GM03348 (cell line): Measurements from ENCODE around the gene FANCC.

Source experiments
- DNase-seq: peaks from one replicate; pipeline ENCODE4 v3.0.0; 2012; ENCODE audit warnings: low spot score

Gene FANCC

DNA sequence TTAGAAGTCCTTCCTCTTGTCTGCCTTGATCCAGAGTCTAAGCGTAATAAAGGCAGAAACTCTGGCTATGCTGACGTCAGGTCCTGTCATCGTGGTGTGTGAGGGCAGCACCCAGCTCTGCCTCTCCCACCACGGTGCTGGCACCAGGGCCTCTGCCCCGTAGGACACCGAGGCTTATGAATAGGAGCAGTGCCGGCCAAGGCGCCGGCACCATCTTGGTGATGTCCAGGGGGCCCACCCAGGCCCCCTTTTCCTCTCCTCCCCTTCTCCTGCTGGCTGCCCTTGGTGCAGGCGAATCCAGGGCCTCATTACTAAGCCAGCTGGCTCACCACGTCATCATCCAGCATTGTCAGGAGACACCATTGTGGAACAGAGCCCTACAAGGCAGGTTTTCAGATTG is 252.3 kb downstream of the FANCC start:
- no peak for DNase-seq

DNA sequence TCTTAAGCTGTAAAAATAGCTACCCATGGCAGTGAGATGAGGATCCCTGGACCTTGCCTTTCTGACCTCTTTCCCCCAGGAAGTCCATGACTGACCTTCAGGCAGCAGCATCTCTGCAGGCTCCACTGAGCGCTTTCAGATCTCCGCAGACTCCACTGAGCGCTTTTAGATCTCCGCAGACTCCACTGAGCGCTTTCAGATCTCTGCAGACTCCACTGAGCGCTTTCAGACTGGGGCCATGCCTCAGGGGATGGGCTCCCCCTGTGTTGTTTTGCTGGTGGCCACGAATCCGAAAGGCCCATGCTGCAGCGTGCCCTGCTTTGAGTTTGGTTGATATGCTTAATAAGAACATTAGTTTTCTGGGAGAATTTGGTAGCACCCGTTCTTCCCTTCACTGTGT is 254.2 kb downstream of the FANCC start:
- no peak for DNase-seq

- DNase-seq, result no peak
These were observed 254.9 kb downstream of the FANCC start for GRCh38 chr9:95062596-95063065.

GRCh38 chr9:95061916-95062595 is 255.5 kb downstream of the FANCC start:
- no peak for DNase-seq

DNA sequence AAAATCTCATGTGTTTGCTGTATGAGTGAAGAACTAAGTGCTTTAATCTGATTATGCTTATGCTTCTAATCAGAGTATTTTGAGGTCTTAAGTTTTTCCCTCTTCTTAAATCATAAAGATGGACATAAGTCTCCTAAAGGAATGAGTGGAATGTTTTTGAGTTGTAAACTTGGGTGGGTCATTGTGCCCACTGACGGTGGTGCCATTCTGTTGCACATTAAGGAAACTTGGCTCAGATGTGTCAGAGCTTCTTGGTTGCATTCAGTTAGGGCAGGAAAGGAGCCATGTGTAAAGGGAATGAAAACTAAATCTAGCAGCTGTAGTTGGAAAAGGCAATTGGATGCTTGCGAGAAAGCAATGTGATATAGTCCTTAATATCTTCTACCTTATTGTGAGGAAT is 256.6 kb downstream of the FANCC start:
- DNase-seq, result no peak

DNA sequence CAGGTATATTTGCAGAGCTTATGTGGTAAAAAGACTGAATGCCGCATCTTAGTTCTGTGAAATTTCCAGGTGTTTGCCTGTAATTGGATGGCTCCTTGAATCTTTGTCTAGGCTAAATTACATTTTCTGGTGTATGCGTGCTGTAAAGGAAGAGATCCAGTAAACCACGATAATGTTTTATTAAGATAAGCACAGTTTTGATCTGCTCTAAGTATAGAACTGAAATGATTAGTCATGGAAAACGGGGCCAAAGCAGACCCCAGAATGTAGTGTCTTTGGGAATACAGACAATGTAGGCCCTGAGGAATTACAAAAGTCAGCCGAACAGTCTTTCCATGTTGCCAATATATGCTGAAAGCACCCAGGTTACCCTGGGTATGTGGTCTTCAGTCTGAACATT is 257.3 kb downstream of the FANCC start:
- no peak for DNase-seq

GRCh38 chr9:95058795-95059386 is 258.6 kb downstream of the FANCC start:
- no peak for DNase-seq

GRCh38 chr9:95058121-95058785 is 259.3 kb downstream of the FANCC start:
- no peak for DNase-seq

DNA sequence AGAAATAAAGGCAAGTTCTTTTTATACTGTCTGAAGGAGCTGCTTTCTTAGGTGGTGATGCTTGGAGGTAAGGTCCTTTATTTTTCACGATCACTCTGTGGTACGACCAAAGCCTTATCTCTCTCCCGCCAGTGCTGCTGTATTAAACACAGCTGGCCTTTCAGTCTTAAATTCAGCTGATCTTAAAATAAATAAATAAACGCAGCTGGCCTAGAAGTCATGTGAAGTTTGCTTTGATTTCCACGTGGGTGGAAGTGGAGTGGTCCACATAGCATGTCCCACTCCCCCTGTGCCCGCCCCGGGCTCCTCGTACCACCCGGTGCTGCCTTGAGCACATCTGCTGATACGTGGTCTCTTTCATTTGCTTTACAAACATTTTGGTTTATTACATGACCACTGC is 260.4 kb downstream of the FANCC start:
- DNase-seq, result no peak

DNA sequence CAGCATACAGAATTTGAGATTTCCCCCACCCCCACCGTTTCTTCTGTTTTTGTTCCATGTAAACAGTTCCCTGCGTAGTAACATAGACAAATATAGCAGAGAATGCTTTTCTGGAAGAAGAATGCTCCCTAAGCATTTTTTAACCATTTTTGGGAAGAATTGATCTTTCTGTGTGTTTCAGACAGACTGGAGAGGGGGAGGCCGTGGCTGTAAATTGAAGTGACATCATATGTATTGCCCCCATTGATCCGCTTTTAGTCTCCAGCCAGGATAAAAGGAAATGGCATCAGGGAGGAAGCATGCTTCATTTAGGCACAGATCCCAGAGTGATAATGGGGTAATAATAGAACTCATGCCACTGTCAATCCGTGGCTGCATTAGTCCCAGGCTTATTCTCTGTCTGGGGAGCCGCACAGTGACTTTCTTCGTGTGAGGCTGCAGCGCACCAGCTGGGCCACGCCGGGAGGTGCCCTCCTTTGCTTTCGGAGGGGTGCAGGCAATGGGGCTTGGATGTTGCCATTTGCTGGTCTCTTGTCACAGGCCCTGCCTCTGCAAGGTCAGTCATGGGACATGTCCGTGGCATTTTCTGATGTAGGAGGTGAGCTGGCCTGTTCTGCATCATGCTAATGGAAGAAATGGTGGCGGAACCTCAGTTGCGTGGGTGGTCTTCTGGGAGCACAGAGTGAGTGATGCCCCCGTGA is 261.5 kb downstream of the FANCC start:
- DNase-seq, result peak; percentile 59

GRCh38 chr9:95055334-95055850 is 262.1 kb downstream of the FANCC start:
- DNase-seq, result no peak

DNA sequence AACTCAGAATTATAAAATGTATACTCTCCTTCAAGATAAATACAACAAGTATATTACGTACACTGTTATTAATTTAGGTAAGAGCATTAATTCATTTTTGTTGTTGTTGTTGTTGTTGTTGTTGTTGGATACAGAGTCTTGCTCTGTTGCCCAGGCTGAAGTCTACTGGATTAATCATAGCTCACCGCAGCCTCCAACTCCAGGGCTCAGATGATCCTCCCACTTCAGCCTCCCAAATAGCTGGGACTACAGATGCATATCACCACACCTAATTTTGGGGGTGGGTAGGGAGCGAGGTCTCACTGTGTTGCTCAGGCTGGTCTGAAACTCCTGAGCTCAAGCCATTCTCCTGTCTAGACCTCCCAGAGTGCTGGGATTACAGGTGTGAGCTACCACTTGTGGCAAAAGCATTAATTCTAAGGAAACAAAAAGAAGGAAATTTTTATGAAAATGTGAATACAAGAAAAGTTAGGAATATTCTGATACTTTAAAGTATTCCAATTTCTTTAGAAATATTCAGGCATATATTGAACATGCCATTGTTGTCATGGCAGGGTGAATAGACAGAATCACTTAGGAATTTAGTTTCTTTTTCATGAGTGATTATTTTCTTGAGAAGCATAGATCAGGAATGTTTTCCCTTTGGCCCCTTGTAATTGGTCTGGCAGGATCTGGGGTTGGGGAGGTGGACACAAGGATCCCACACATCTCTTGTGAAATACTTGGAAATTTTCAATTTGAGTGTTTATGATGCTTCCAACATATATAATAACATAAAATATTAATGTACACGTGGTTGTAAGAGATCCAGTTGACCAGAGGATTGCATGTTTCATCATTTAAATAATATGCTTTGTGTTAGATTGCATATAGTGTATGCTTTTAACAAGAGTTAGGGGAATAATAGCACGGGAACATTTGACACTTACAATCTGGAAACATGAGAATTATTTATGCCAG is 263.6 kb downstream of the FANCC start:
- peak; percentile 55 for DNase-seq

GRCh38 chr9:95049761-95050160 is 267.7 kb downstream of the FANCC start:
- peak; percentile 26 for DNase-seq
